ENCODE measurements around the gene SLC39A7. TPM values are rescaled to one million over a fixed set of nuclear protein-coding genes. Genes with fewer than 3 reads are reported as not detected.

The SLC39A7 gene
- total RNA-seq, 1 experiment from 2014 or later, result 234 TPM

DNA sequence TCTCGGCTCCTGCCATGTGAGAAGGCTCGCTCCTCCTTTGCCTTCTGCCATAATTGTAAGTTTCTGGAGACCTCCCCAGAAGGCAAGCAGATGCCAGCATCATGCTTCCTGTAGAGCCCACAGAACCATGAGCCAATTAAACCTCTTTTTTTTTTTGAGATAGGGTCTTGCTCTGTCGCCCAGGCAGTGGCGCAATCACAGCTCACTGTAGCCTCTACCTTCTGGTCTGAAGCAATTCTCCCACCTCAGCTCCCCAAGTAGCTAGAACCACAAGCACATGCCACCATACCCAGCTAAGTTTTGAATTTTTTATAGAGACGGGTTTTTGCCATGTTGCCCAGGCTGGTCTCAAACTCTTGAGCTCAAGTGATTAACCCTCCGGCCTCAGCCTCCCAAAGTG lies 36.2 kb downstream of the SLC39A7 start:
- no peak for DNase-seq (ENCODE audit: low read depth)

DNA sequence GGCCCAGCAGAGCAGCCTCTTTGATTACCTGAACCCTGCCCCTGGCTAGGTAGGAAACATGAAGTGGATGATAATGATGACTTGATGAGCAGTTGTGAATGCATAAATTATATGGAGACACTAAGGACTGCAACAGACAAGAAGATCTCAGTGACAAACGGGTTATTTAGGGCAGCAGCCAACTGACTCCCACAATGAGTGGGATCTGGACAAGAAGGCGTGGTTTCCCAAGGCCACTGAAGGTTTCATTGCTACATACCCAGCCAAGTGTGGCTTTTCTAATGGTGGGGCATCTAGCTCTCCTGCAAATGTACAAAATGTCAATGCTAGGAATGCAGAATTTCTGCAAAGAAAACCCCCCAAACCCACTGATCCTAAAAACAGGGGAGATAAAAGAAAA lies 37.1 kb downstream of the SLC39A7 start:
- no peak for DNase-seq (ENCODE audit: low read depth)

DNA sequence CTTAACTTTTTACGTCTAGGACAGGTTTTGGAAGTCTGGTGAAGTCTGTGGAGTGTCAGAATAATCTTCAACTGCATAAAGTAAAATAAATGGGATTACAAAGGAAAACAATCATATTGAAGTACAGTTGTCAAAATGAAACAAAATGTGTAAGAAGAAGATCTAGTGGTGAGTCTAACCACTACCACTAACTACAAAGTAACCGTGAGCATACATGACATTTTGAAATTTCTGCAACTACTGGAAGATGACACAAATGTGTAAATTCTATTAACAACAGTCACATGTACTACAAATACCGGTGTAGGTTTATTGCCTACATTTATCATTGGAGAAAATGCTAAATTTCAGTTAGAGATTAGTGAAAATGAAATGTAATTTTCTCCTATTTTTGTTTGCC lies 41.3 kb downstream of the SLC39A7 start:
- no peak for DNase-seq (ENCODE audit: low read depth)

DNA sequence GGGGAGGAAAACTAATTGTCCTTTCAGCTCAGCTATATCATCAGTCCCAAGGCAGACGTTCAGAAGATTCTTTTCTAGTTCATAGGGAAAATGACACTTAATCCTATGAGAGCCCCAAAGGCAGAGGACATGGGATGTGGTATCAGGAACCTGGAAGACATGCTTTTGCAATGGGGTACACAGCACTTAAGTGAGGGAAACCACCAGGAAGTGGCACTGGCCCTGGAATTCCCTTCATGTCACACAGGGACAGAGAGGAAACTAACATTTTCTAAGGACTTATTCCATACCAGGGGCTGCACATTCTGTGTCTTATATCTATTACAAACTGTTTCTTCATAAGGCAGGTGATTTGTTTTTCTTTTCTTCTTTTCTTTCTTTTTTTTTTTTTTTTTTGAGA lies 42.8 kb downstream of the SLC39A7 start:
- DNase-seq (ENCODE audit: low read depth), result no peak

DNA sequence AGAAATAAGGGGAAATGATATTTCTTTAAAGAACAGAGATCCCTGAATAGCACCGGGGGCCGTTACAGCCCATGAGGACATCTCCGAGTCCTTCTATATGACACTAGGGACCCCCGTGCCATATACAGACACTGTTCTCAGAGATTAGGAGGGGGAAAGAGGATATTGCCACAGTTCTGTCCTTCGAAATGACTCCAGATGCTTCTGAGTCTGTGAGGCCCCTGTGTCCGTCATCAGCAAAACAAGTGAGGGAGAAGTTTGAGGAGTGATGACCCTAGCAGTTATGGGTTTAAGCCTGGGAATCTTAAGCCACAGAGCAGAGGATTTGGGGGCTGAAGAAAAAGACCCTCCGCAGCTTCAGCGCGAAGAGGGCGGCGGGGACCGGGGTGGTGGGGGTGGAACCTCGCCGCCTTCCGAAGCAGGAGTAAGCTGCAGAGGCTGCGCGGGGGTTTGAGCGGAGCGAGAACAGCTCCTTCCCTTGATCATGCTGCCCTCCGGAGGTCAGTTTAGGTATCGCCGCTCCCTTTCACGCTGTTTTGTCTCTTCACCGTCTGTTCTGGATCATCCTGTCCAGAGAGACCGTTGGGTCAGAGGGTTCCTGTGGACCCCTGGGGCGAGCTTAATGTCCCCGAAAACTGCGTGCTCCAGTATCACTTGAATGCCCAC lies 47.4 kb downstream of the SLC39A7 start:
- DNase-seq (ENCODE audit: low read depth), result peak; percentile 91

DNA sequence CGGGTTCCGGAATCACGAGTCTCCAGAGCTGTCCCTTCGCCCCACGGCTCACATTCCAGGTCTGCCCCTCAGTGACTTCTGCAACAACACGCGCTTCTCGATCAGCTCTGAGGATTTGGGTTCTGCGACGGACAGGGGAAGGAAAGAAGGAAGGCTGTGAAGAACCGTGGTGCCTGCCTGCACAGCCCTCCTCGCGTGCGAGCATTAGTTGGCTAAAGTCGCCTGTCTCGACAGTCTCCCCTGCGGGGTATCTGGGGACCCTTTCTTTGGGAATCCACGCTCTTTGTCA lies 47.9 kb downstream of the SLC39A7 start:
- DNase-seq (ENCODE audit: low read depth), result peak; percentile 80

DNA sequence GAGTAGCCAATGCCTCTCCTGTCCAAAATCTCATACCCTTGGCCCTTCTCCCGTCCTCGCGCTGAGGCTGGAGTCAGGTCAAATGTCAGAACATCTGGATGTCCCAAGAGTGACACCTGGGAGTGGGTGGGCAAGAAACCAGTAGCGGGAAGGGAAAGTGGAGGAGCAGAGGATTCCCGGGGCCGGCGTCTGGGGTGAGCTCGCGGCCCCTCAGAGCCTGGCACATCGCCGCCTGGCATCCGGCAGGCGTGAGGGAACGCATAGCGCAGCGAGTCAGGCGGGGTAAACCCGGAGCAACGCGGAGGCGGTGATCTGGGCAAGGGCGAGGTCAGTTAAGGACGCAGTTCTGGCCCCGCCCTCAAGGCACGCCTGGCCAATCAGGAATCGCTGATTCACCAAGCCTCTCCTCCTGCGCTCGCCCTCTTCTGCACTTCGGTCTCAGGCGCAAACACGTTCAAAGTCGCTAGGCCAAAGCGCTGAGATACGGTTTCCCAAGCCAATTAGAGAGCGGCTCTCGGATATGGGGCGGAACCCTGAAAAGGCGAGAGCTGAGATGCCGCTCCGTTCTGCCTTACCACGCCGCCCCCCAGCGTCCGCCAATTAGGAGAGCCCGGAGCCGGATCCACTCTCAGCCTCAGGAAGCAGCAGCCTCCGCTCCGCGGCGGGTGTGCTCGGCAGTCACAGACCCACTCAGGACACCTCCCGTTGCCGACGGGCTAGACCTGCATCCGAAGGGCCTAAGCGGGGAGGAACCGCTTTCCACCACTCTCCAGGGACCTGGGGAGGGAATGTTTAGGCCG lies 48.5 kb downstream of the SLC39A7 start:
- peak; percentile 100 for DNase-seq (ENCODE audit: low read depth)

DNA sequence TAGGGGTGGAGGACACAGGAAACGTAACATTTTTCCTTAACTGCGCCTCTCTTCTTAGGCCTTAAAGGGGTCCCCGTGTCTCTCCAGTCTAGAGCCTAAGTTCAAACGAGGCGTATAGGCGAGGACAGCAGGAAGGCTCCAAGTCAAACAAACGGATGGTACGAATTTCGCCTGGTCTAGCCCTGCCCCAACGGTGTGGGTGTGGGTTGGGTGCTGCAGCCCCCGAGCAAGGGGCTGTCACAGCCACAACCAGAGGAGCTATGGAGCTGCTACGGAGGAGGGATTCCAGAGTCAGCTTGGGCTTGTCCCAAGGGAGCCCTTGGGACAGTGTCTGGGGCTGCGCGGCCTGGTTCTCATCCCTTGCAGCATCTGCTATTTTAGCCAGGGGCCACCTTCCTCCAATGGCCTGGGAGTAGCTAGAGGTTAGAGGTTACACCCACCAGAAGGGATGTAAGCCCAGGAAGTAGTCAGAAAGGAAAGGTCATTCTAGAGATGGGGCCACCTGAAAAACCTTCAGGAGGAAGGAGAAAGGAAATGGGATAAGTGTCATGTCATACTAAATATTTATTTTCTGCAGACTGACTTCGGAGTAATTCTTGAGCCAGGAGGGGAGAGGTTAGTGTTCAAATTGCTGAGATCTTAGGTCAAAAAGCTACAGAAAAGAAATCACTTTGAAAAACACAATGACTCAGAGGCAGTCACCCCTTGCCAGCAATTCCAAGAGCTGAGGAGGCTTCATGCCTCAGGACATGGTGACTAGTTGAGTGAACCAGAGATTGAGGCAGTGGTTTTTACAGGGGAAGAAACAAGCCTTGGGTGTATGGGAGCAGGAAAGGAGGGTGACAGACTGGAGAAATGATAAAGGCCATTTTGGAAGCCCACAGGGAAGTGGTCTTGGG lies 49.3 kb downstream of the SLC39A7 start:
- peak; percentile 99 for DNase-seq (ENCODE audit: low read depth)

DNA sequence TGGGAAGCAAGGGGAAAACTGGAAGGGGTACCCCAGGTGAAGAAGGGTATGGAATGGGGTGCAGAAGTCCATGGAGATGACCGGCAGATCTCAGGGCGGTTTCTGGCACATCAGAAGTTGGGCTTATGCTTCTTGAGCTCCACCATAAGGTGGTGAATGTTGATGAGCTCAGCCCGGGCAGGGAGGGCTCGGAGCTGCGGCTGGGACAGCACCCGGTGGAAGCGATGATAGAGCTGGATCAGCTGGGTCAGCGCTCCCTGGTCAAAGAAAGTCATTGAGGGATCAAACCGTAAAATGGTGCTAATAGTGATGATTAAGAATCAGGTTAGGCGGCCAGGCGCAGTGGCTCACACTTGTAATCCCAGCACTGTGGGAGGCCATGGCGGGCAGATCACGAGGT lies 50.1 kb downstream of the SLC39A7 start:
- no peak for DNase-seq (ENCODE audit: low read depth)

DNA sequence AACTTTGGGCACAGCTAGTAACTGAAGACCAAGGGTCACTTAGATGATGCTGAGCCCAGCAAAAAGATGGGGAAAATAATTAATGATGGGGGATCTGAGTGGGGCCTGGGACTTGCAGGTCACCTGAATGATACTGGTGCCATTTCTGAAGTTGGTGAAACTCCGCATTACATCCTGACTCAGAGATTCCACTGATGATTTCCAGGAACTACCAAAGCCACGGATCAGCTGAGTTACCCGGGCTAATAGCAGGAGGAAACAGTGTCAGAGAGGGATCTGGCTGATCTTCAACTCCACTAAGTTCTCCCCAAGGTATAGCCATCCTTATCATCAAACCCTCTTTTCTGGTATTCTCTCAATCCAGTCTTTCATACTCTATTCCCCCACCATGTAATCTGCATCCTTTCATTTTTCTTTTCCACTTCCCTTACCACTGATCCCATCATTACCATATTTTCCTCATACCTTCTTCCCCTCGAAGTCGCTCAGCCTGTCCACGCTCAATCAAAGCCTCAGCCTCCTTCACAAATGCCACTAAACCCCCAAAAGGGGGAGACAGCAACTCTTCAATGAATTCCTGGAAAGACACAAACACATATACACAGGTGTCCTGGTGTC lies 50.8 kb downstream of the SLC39A7 start:
- peak; percentile 74 for DNase-seq (ENCODE audit: low read depth)

DNA sequence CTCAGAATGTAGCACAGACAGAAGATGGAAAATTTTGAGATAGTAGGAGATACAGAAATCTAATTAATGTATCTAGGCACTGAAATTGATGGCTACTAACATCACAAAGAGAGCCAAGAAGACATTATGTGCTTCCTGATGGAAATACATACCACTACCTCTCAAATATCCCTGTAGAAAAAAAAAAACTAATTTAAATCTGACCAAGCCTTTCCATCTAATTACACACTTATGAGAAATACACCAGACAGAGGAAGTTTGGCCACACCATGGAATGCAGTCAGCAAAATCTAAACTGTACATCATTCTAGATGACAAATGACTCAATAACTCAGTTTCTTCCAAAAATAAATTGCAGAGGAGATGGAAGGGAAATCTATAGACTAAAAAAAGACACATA lies 52.1 kb downstream of the SLC39A7 start:
- peak; percentile 60 for DNase-seq (ENCODE audit: low read depth)

Other genes starting within 250 kb of the SLC39A7 start
- 11.4 and 12.3 TPM in 2 replicates for gene HLA-DMA, start 247.8 kb upstream of the SLC39A7 start, total RNA-seq (2014; rRNA removed; shearing (Covaris generic))
- gene BRD2, start 232.3 kb upstream of the SLC39A7 start, total RNA-seq (2014; rRNA removed; shearing (Covaris generic)), result 148 and 223 TPM in 2 replicates
- gene HLA-DOA, start 191.3 kb upstream of the SLC39A7 start, total RNA-seq (2014; rRNA removed; shearing (Covaris generic)), result not detected in 2 replicates
- gene HLA-DPA1, start 127.2 kb upstream of the SLC39A7 start, total RNA-seq (2014; rRNA removed; shearing (Covaris generic)), result 1.3 and 2.0 TPM in 2 replicates
- gene HLA-DPB1, start 124.9 kb upstream of the SLC39A7 start, total RNA-seq (2014; rRNA removed; shearing (Covaris generic)), result not detected in 2 replicates
- 0.02 TPM in 1 of 2 replicates, not detected in the other for gene COL11A2, start 8.4 kb upstream of the SLC39A7 start, total RNA-seq (2014; rRNA removed; shearing (Covaris generic))
- 18.4 and 28.7 TPM in 2 replicates for gene RXRB, start 202 bp upstream of the SLC39A7 start, total RNA-seq (2014; rRNA removed; shearing (Covaris generic))
- 0.32 TPM in 1 of 2 replicates, not detected in the other for gene HSD17B8, start 3.8 kb downstream of the SLC39A7 start, total RNA-seq (2014; rRNA removed; shearing (Covaris generic))
- gene RING1, start 7.6 kb downstream of the SLC39A7 start, total RNA-seq (2014; rRNA removed; shearing (Covaris generic)), result 44.2 and 48.5 TPM in 2 replicates
- gene VPS52, start 71.0 kb downstream of the SLC39A7 start, total RNA-seq (2014; rRNA removed; shearing (Covaris generic)), result 37.5 and 45.3 TPM in 2 replicates
- gene RPS18, start 71.2 kb downstream of the SLC39A7 start, total RNA-seq (2014; rRNA removed; shearing (Covaris generic)), result 2,277 and 2,867 TPM in 2 replicates
- gene B3GALT4, start 76.3 kb downstream of the SLC39A7 start, total RNA-seq (2014; rRNA removed; shearing (Covaris generic)), result not detected in 2 replicates
- gene WDR46, start 88.4 kb downstream of the SLC39A7 start, total RNA-seq (2014; rRNA removed; shearing (Covaris generic)), result 151 and 184 TPM in 2 replicates
- 123 and 136 TPM in 2 replicates for gene PFDN6, start 88.7 kb downstream of the SLC39A7 start, total RNA-seq (2014; rRNA removed; shearing (Covaris generic))
- gene RGL2, start 98.1 kb downstream of the SLC39A7 start, total RNA-seq (2014; rRNA removed; shearing (Covaris generic)), result 29.9 and 54.6 TPM in 2 replicates
- 162 and 258 TPM in 2 replicates for gene TAPBP, start 113.2 kb downstream of the SLC39A7 start, total RNA-seq (2014; rRNA removed; shearing (Covaris generic))
- gene ZBTB22, start 116.9 kb downstream of the SLC39A7 start, total RNA-seq (2014; rRNA removed; shearing (Covaris generic)), result 13.8 and 18.0 TPM in 2 replicates
- 95.5 and 107 TPM in 2 replicates for gene DAXX, start 122.1 kb downstream of the SLC39A7 start, total RNA-seq (2014; rRNA removed; shearing (Covaris generic))
- gene KIFC1, start 191.0 kb downstream of the SLC39A7 start, total RNA-seq (2014; rRNA removed; shearing (Covaris generic)), result 130 and 159 TPM in 2 replicates
- 61.9 and 67.3 TPM in 2 replicates for gene PHF1, start 210.1 kb downstream of the SLC39A7 start, total RNA-seq (2014; rRNA removed; shearing (Covaris generic))
- gene CUTA, start 217.2 kb downstream of the SLC39A7 start, total RNA-seq (2014; rRNA removed; shearing (Covaris generic)), result 610 and 623 TPM in 2 replicates
- 2.5 and 5.7 TPM in 2 replicates for gene SYNGAP1, start 219.2 kb downstream of the SLC39A7 start, total RNA-seq (2014; rRNA removed; shearing (Covaris generic))

Data from M059J (cell line).